A549 treated with GW870086 at 1 μM for 4 hours (cell line): ENCODE measurements around the gene EXOSC10. TPM values are rescaled to one million over a fixed set of nuclear protein-coding genes. Genes with fewer than 3 reads are reported as not detected.

ENCODE experiments used
- total RNA-seq: library from RNA; stranded (reverse); fragments of 200-300 nt; extraction: Qiagen RNA extraction; gene quantifications from 5 replicates; pipeline ENCODE4 v1.2.3, GENCODE V29; 2022; ENCODE audit warnings: low read depth

EXOSC10 gene
- 36.4 to 39.3 TPM (median 38.1 TPM) in 5 replicates for total RNA-seq

GRCh38 chr1:11099310-11100148 is at the start of gene EXOSC10:
EXOSC10 (minus strand) TSS chr1:11099869; CDS start chr1:11099831, 38 bp downstream.

DNA sequence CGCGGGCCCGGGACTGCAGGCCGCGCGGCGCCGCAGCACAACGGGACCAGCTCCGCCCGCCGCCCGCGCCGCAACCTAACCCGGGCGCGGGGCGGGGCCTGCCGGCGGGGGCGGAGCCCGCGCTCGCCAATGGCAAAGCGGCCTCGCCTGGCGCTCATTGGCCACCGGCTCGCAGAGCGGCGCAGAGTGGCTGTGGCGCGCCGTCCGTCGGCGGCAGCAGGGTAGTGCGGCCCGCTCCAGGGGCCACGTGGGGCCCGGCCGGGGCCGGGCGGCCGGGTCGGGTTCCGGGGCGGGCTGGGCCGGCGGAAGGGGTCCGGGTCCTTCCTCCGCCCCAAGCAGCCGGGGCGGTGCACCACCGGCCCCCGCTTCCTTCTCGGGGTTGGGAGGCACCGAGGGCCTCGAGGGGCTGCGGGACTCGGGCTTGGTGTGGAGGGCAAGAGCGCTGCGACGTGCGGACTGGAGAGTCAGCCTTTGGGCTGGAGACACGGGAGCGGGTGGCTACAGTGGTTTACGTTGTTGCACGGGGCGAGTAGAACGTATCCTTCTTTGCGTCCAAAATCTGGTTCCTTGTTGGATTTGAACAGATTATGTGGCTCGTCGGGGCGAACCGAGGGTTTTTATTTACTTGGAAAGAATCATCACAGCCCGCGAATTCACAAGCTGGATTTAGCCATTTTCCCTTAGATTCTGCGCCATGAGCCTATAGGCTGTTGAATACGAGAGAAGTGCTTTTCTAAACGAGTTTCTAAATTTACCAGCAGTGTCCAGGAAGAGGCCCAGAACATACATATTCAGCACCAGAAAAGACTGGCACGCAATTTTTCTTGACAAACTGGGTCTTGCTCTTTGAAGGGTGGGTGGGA is 39.5 kb downstream of the EXOSC10 start, which contains the start of gene SRM:
Gene SRM (minus strand): TSS at position 51 of the 863 bp plus-strand sequence. CDS start 75 bp downstream, outside the sequence.

GRCh38 chr1:11046625-11047365 is 52.9 kb downstream of the EXOSC10 start, which contains the start of gene MASP2:
MASP2 (minus strand) TSS chr1:11047239; CDS start chr1:11047207, 32 bp downstream.

Other genes with a start within 250 kb of the EXOSC10 start
- gene TARDBP, start 87.2 kb downstream of the EXOSC10 start, total RNA-seq, result 160 to 244 TPM (median 195 TPM) in 5 replicates
- 0.11 to 0.31 TPM (median 0.15 TPM) in 4 of 5 replicates, not detected in the other for gene MASP2, start 52.6 kb downstream of the EXOSC10 start, total RNA-seq
- 142 to 245 TPM (median 200 TPM) in 5 replicates for gene SRM, start 39.9 kb downstream of the EXOSC10 start, total RNA-seq
- not detected in 5 replicates for gene ANGPTL7, start 89.5 kb upstream of the EXOSC10 start, total RNA-seq
- gene MTOR, start 162.7 kb upstream of the EXOSC10 start, total RNA-seq, result 12.0 to 14.4 TPM (median 13.7 TPM) in 5 replicates
- gene UBIAD1, start 173.3 kb upstream of the EXOSC10 start, total RNA-seq, result 14.5 to 16.6 TPM (median 15.8 TPM) in 5 replicates